ENCODE results near the gene MAD2L1BP. TPM values are rescaled to one million over a fixed set of nuclear protein-coding genes. Genes with fewer than 3 reads are reported as not detected.

MAD2L1BP gene
- total RNA-seq, 1 experiment from 2014 or later, result 46.3 TPM

DNA sequence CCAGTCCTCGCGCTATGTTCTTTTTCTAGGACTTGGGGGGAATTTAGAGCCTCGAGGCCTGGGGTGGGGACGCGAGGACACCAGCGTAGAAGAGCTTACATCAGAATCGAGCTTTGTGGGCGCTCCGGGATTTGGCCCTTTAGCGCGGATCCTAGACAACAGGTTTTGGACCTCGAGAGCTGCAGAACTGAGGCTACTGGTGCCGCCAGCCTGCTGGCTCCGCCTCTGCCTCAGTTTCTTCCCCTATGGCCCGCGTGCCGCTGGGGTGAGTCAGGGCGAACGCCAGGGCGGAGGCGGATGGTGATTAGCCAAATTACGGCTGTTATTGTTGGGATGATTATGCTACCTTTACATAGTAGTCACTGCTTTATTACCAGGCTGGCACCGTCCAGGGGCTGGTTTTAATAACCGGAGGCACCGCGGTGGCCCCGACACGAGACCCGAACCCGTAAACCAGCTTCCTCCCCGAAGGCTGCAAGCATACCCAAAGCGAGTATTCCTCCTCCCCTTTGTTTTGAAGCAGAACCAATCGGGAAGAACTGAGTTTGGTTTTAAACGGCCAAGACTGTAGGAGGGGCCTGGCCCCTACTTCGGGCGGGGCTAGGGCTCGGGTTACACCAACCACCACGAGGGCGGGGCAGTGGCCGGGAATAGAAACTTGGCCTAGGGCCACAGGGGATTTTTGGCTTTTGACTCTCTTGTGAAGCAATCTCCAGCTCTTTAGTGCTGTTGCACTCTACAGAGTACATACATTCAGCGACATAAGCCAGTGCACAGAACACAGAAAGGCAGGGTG, 5.9 kb upstream of the MAD2L1BP start:
- Histone ChIP-seq H2BK15ac (ENCODE audit: low read depth, low read length) (no peak overlapping the region), H4K5ac (ENCODE audit: insufficient read length, low read depth, low read length) (peak overlapping the region; percentile 74), H3K23ac (ENCODE audit: insufficient read length, low read depth, low read length) (no peak overlapping the region), H3K56ac (ENCODE audit: insufficient read length, low read depth, low read length) (no peak overlapping the region), H3K18ac (ENCODE audit: insufficient read length, low read depth, low read length) (peak overlapping the region; percentile 92), H3K9me3 (ENCODE audit: control insufficient read depth, low read depth, low read length) (no peaks in the 10 kb centered on the region), H2BK12ac (ENCODE audit: insufficient read length, low read depth, low read length) (peak overlapping the region; percentile 19), H2AFZ (ENCODE audit: low read length) (no peak overlapping the region), H3K79me2 (ENCODE audit: insufficient read depth, low read length) (no peaks in the 10 kb centered on the region), H3K27ac (ENCODE audit: insufficient read length, low read depth, low read length) (peak overlapping the region; percentile 74), H3K23me2 (ENCODE audit: insufficient read length, low read depth, low read length, poor library complexity, severe bottlenecking) (peaks cover 8% of the 10 kb centered on the region), H4K91ac (ENCODE audit: insufficient read length, low read depth, low read length) (no peak overlapping the region), H3K27me3 (ENCODE audit: insufficient read depth, low read length) (no peaks in the 10 kb centered on the region), H2BK5ac (ENCODE audit: insufficient read length, low read length) (peak overlapping the region; percentile 80), H3T11ph (ENCODE audit: low read length) (peak overlapping the region; percentile 40), H3K14ac (ENCODE audit: insufficient read depth, low read length) (peak overlapping the region; percentile 94), H3K79me1 (ENCODE audit: insufficient read depth, low read depth, low read length, poor library complexity, severe bottlenecking) (peaks cover 6% of the 10 kb centered on the region), H3K4me1 (ENCODE audit: insufficient read depth, low read length) (no peaks in the 10 kb centered on the region), H3K4me2 (ENCODE audit: insufficient read depth, insufficient read length, low read length) (peak overlapping the region; percentile 75), H3K4ac (ENCODE audit: low read depth, low read length) (no peak overlapping the region; the same call in 1 of the 2 replicates), H4K8ac (replicated peaks; ENCODE audit: insufficient read length, low read depth, low read length) (peak overlapping the region; percentile 7), H4K20me1 (ENCODE audit: control insufficient read depth, insufficient read depth, insufficient read length) (no peaks in the 10 kb centered on the region), H3K9ac (ENCODE audit: extremely low read depth, insufficient read length, low read length) (peak overlapping the region; percentile 86), H2BK120ac (ENCODE audit: low read depth, low read length, poor library complexity, severe bottlenecking) (peak overlapping the region; percentile 30), H2BK20ac (ENCODE audit: low read depth, low read length, poor library complexity, severe bottlenecking) (no peak overlapping the region), H2AK5ac (ENCODE audit: insufficient read length, low read length) (no peak overlapping the region)
- TF ChIP-seq CTCF (conservative IDR thresholded peaks at IDR 0.05), result no peak
- H3K4me1 Mint-ChIP-seq, result peaks cover 18 to 19% of the 10 kb centered on the region in 2 experiments
- no peaks in the 10 kb centered on the region for H3K27me3 Mint-ChIP-seq (ENCODE audit: low read depth)
- H3K4me3 Mint-ChIP-seq, result peak overlapping the region; percentile 96 to 99
- no CpG with 5 or more reads among the region's 41 CpGs for WGBS (ENCODE audit: extremely low coverage, insufficient read length, low lambda C conversion rate)
- no peaks in the 10 kb centered on the region; a peak in 1 of 5 replicates for H3K9me3 Mint-ChIP-seq
- H3K27ac Mint-ChIP-seq, result peak overlapping the region; percentile 98 to 100 (median 100)
- peak; percentile 96 for DNase-seq
- peaks cover 18 to 35% (median 32%) of the 10 kb centered on the region in 3 experiments; a peak in 6 of 7 replicates for H3K36me3 Mint-ChIP-seq (ENCODE audit: insufficient read depth in 1 of 3, low read depth in 3 of 3)
